LoVo (cell line): Measurements from ENCODE around the gene AAMP.

Source experiments
- DNase-seq: peaks from one replicate; pipeline ENCODE4 v3.0.0-alpha.2; 2016; ENCODE audit warnings: low spot score

AAMP gene

GRCh38 chr2:218260166-218260565 lies 9.8 kb downstream of the AAMP start:
- no peak for DNase-seq

DNA sequence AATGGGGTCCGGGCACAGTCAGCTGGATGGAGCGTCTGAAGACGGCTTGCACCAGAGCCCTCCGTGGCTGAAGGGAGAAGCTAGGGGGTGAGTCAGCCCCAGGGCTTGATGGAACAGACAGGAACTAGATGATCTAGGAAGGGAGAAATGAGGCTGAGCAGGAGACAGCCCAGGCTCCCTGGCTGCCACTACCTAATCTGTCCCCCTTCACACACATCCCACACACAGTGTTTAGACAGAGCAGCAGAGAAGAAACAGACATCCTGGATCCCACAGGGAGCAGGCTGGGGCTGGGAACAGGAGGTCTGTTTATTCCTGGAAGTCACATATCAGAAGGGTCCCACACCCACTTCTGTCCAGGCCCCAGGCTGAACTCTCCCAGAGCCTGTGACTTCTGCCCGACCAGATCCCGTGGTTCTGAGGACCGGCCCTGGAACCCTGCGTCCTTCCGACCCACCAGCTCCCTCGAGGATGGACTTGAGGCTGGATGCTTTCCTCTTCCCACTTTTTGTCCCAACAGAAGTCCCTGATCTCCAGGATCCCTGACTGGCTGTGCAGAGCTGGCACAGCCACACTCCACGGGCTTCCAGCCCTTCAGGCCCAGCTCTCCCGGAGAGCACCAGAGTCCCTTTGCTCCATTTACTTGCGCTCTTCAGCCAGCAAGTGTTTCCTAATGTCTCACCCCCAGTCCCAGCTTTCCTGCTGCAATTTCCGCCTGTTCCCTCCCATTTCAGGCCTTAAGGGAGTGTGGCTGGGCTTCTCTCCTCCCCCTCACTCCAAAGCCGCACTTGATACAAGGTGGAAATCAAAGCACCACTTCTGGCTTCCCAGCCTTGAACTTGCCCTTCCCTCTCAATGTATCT lies 10.6 kb downstream of the AAMP start:
- no peak for DNase-seq

- no peak for DNase-seq
These were observed 12.5 kb downstream of the AAMP start for GRCh38 chr2:218257390-218257981.

DNA sequence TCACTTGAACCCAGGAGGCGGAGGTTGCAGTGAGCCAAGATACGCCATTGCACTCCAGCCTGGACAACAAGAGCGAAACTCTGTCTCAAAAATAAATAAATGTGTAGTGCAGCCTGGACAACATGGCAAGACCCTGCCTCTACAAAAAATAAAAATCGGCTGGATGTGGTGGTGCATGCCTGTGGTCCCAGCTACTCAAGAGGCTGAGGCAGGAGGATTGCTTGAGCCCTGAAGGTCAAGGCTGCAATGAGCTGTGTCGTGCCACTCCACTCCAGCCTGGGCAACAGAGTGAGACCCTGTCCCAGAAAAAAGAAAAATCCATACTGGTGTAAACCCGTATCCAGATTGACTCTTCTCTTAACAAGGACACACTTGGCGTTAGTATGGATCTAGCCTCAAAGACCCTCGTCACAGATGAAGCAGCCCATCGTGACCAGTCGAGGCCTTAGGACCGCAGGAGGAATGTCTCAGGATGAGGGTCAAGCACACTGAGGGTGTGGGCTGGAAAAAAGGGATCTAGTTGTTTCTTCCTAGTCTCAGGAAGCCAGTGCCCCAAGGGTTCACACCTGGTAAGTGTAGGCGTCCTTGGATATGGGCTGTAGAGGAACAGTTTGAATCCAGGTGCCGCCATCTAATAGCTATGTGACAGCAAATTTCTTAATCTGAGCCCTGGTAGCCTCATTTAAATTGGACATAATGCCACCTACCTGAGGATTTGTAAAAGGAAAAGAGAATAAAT lies 13.2 kb downstream of the AAMP start:
- DNase-seq, result no peak

- DNase-seq, result no peak
These were observed 14.5 kb downstream of the AAMP start for GRCh38 chr2:218255446-218255845.

- no peak for DNase-seq
These were observed 16.7 kb downstream of the AAMP start for GRCh38 chr2:218253232-218253625.

DNA sequence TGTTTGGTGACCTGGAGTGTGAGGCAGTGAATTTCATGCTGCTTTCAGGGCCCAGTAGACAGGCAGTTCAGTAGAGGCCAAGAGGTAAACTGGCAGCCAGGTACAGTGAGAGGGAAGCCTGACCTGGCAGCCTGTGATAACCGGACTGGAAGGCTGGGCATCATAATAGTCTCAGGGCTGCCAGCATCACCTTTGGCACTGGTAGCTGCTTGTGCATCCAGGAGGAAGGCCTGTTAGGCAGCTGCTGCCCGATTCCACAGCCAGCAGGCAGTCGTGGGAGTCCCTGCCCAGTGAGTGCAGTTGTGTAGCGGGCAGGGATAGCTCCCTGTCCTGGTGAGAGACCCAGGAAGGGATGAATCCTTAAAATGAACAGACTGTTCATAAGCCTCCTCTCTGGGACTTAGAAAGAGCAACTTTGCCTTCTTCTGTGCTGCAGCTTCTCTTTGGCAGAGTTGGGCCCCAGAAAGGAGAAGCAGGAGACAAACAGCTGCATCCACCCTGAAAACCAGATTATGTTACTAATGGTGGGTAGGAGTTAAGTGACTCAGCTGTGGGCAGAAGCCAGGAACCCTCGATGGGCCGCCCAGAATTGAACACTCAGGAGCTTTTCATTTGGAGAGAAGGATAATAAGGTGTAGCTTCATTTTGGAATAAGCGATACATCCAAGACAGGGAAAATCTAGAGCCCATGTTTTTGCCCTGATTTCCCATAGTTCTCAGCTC lies 17.3 kb downstream of the AAMP start:
- DNase-seq, result no peak

DNA sequence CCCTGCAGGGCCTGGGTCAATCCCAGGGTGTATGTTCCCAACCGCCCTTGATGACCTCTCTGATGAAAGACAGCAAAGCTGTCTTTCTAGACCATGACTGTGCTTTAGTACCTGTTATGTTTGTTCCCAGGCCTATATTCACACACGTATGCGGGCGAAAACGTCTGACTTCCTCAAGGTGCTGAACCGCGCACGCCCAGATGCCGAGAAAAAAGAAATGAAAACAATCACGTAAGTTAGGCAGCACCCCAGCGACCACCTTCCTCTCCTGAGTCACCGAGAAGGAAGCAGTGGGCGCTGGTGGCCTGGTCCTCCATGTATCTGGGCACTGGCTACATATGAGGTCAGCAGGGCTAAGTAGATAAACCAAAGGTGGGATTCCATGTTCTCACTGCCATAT lies 20.2 kb downstream of the AAMP start:
- no peak for DNase-seq

DNA sequence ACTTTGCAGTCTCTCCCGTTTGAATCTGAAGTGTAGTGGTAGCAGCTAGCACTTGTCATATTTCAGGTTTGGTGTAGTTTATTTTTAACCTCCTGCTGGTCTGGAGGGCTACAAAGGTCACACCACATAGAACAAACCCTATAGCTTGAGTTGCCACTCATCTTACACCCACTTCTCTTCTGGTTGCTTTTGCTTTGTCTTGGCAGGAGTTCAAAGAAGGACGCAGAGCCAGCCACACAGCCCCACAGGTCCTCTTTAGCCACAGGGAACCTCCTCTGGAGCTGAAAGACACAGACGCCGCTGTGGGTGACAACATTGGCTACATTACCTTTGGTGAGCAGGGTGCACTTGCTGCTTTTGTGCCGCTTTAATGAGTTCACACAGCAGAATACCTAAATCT lies 24.7 kb downstream of the AAMP start:
- no peak for DNase-seq

- DNase-seq, result no peak
These were observed 25.3 kb downstream of the AAMP start for GRCh38 chr2:218244665-218245064.

- no peak for DNase-seq
These were observed 25.7 kb downstream of the AAMP start for GRCh38 chr2:218244204-218244603.

DNA sequence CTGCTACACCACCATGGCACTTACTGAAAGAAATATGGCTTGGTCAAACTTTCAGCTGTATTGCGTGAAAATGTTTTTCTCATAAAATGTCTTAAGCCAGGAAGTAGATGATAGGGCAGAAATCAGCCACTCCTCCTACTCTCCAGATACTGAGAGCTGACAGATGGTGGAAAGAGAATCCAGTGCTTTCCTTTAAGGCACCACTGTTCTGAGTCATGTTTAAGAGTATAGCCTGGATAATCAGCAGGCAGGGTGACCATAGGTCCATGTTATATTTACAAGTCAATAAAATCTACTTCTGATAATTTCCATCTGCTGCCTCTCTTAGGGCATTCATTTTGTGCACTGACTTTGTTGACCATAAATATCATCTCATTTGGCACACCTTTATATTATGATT lies 31.1 kb downstream of the AAMP start:
- no peak for DNase-seq

DNA sequence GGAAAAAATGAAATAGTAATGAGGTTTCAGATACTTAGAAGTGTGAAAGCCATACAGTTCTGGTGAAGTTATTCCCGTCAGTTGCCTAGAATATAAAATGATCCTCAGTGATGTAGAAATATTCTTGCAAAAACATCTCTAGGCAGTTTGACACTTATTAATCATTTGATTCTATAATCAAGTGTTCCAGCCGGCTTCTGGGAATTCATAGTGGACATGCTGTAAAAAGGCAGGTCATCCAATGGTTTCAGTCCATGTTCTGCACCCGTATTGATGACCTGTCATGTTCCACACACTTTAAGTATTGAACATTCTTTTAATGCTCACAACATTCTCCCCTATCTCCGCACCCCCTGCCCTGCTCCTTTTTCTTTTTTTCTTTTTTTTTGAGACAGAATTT lies 33.1 kb downstream of the AAMP start:
- DNase-seq, result no peak

GRCh38 chr2:218235017-218235416 lies 34.9 kb downstream of the AAMP start:
- DNase-seq, result no peak

DNA sequence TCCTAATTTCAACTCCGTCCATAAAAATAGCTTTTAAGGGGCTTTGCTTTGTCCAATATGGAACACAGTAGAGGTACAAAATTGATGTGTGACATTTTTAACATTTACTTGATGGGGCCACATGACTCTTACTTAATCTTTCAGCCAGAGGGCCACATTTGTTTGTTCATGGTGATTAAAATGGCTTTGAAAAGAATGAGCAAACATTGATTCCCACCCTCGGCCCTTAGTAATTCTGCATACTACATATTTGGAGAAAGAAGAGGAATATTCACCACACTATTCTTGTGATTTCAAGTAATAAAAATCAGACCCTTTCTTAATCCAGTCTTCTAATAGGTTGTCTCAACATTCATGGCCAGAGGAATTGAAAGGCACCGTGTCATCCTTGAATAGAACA lies 35.4 kb downstream of the AAMP start:
- DNase-seq, result no peak

- no peak for DNase-seq
These were observed 36.4 kb downstream of the AAMP start for GRCh38 chr2:218233543-218233942.

GRCh38 chr2:218230882-218231281 lies 39.1 kb downstream of the AAMP start:
- DNase-seq, result peak; percentile 55

DNA sequence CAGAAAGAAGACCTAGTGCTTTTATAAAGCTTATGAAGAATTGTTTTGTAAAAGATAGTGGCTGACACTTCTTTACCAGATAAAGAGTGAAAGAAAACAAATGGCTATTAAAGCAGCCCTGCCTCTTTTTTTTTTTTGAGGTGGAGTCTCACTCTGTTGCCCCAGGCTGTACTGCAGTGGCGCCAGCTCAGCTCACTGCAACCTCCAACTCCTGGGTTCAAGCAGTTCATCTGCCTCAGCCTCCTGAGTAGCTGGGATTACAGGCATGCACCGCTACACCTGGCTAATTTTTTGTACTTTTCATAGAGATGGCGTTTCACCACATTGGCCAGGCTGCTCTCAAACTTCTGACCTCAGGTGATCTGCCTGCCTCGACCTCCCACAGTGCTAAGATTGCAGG lies 40.1 kb downstream of the AAMP start:
- DNase-seq, result no peak

GRCh38 chr2:218229239-218229638 lies 40.7 kb downstream of the AAMP start:
- no peak for DNase-seq

DNA sequence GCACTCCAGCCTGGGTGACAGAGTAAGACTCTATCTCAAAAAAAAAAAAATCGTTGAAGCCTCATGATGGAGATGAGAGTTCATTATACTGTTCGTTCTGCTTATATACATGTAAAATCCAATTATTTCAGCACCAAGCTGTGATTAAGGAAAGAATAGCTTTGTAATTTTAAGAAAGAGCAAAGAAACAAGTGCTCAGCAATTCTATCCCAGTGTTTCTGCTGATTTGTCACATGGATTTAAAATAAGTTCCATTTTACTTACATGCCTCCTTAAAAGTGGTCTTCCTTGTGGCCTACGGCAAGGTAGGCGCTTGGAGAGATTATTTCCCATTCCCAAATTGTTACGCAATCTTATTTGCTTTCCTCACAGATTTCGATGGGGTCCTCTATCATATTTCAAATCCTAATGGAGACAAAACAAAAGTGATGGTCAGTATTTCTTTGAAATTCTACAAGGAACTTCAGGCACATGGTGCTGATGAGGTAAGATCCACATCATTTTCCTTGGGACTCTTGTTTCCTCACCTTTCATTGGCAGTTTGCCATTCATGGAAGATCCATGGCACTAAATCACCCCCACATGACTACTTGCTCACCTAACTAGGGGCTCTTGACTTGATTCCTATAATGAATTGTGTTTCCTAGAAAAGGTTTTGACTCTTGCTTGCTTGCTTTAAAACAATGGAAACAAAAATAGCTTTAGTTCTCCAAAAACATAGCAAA lies 41.4 kb downstream of the AAMP start:
- DNase-seq, result no peak

GRCh38 chr2:218226903-218227302 lies 43.0 kb downstream of the AAMP start:
- no peak for DNase-seq

DNA sequence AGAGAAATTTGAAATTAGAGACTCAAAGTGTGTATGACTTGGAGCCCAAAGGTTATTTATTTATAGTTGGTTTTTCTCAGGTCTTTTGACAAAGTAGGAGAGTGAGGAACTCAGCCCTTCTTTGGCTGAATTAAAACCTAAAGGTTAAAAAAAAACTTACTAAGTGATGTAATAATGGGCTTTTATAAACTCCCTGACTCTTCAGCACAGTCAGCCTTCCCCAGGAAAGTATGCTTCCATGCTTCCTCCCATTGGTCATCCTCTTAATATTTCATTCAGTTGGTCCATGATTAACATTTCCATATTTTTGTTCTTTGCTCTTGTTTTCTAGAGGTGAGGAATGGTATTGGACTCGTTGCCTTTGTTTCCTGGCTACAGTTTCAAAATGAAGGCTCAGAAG lies 45.8 kb downstream of the AAMP start:
- no peak for DNase-seq
